Ectodermal cell (in vitro differentiated cells): Measurements from ENCODE around the gene IPO7.

Source experiments
- H3K27ac ChIP-seq: 2 replicates; pipeline ENCODE4 v1.7.0; 2013; ENCODE audit warnings: mild to moderate bottlenecking, low read depth, low read length; ENCODE audit not compliant: insufficient read depth, poor library complexity, severe bottlenecking
- H3K27me3 ChIP-seq: 2 replicates; pipeline ENCODE4 v1.7.0; 2013; ENCODE audit warnings: mild to moderate bottlenecking, low read length; ENCODE audit not compliant: insufficient read depth, control insufficient read depth, poor library complexity, severe bottlenecking
- H3K36me3 ChIP-seq: one replicate; pipeline ENCODE4 v1.7.0; 2013; ENCODE audit warnings: low read length; ENCODE audit not compliant: control insufficient read depth, insufficient read depth
- H3K4me1 ChIP-seq: one replicate; pipeline ENCODE4 v1.7.0; 2013; ENCODE audit warnings: low read length; ENCODE audit not compliant: control insufficient read depth, insufficient read depth
- H3K4me3 ChIP-seq: 2 replicates; pipeline ENCODE4 v1.7.0; 2013; ENCODE audit warnings: low read depth, low read length, control low read depth; ENCODE audit not compliant: insufficient read depth
- H3K9me3 ChIP-seq: 2 replicates; pipeline ENCODE4 v1.7.0; 2013; ENCODE audit warnings: mild to moderate bottlenecking, low read length, moderate library complexity; ENCODE audit not compliant: control insufficient read depth
- WGBS, 2 experiments: methylation state at CpG; one replicate each; pipeline ENCODE4 v1.1.7; 2013; ENCODE audit warnings: missing lambda C conversion rate in 2 of 2; 5-methylcytosine and 5-hydroxymethylcytosine counted together

IPO7 gene

DNA sequence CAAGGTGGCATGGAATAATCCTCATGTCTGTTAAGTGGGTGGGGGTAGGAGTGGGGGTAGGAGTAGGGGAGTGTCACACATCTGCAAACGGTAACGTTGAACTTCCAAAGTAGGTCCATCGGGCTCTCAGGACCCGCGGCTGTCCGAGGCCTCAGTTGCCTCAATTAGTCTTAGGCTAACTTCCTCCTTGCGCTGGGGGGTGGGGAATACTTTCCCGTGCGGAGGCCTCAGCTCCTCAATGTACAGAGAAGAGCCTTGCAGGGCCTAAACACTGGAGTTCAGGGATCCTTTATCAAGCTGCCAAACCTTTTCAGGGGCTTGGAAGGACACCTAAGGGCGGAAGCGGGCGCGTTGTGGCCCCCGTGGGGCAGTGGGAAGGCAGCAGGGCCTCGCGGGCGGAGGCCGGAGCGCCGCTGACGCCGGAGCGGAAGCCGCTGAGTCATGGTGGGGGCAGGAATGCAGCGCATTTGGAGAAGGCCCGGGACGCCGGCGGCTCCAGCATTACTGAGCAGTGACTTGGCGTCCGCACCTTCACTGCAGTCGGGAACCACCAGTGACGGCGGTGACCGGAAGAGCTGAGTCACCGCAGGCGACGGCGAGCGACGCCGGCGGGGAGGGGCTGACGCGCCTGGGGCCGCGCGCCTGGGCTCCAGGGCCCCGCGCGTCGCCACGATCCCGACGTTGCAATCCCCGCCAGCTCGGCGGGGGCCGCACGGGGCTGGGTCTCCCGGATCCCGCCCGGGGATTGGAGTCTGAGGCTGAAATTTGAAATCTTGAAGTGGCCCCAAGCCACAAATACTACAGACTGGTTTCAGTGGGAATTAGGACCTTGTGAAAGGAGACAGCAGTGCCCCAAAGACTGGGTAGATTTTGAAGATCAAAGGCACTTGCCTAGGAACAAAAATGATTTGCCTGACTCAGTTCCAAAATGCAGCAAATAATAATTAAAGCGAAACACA lies 20.2 kb upstream of the IPO7 start:
- Histone ChIP-seq H3K4me3 (peak overlapping the region; percentile 56), H3K36me3 (no peaks in the 10 kb centered on the region), H3K27me3 (no peaks in the 10 kb centered on the region), H3K27ac (peak overlapping the region; percentile 97), H3K4me1 (peaks cover 4% of the 10 kb centered on the region), H3K9me3 (no peaks in the 10 kb centered on the region)
- WGBS, 2 experiments = 6 to 7% methylated on average over 64 of the region's 64 CpGs

DNA sequence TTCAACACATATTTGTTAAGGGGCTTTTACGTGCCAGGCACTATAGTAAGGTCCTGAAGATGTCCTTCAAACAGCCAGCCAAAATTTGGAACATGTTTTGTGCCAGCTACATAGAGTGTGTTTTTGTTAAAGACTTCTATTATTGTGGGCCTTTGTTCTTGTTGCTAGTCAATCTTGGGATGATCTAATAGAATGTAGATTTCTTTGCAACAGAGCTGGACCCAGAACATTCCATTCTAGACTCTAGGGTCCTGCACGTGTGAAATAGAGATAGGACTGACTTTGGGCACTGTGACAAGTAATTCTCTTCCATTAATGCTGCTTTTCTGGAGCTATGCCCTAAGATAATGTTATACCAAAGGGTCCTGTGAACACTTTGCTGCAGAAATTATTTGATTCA lies 16.9 kb upstream of the IPO7 start:
- Histone ChIP-seq H3K4me3 (no peak overlapping the region), H3K4me1 (peaks cover 4% of the 10 kb centered on the region), H3K9me3 (no peaks in the 10 kb centered on the region), H3K27me3 (no peaks in the 10 kb centered on the region), H3K27ac (no peak overlapping the region), H3K36me3 (no peaks in the 10 kb centered on the region)
- WGBS, 2 experiments = 80 to 85% methylated on average over 2 of the region's 2 CpGs

DNA sequence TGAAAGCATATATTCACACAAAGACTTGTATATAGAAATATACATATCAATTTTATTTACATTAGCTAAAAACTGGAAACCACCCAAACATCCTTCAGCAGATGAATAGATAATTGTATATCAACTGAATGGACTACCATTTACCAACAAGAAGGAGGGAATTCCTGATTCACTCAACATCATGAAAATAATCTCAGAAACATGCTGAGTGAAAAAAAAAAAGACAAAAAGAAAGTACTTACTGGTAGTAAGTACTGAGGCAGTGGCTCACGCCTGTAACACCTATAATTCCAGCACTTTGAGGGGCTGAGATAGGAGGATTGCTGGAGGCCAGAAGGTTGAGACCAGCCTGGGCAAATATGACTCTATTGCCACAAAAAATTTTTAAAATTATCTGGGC lies 7.4 kb upstream of the IPO7 start:
- no peak overlapping the region for H3K4me3 ChIP-seq
- WGBS, 2 experiments = 93 to 94% methylated on average over 1 of the region's 1 CpG
- no peaks in the 10 kb centered on the region for H3K36me3 ChIP-seq
- no peaks in the 10 kb centered on the region for H3K27me3 ChIP-seq
- no peaks in the 10 kb centered on the region for H3K9me3 ChIP-seq
- no peaks in the 10 kb centered on the region for H3K4me1 ChIP-seq
- no peak overlapping the region for H3K27ac ChIP-seq

DNA sequence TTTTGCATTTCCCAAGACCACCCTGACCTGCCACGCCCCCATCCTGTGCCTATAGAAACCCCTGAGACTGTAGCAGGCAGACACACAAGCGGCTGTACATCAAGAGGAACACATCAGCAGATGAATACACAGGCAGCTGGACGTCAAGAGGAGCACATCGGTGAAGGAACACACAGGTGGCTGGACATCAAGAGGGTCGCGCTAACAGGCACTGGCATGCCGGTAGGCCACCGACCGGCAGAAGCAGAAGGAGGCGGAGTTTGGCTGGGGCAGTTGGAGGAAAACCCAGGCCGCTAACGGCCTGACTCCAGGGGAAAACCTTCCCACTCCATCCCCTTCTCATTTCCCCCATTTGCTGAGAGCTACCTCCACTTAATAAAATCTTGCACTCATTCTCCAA lies 5.4 kb upstream of the IPO7 start:
- Histone ChIP-seq H3K27ac (no peak overlapping the region), H3K9me3 (no peaks in the 10 kb centered on the region), H3K4me1 (no peaks in the 10 kb centered on the region), H3K36me3 (no peaks in the 10 kb centered on the region), H3K4me3 (no peak overlapping the region), H3K27me3 (no peaks in the 10 kb centered on the region)
- WGBS, 2 experiments = 81 to 84% methylated on average over 12 of the region's 12 CpGs

DNA sequence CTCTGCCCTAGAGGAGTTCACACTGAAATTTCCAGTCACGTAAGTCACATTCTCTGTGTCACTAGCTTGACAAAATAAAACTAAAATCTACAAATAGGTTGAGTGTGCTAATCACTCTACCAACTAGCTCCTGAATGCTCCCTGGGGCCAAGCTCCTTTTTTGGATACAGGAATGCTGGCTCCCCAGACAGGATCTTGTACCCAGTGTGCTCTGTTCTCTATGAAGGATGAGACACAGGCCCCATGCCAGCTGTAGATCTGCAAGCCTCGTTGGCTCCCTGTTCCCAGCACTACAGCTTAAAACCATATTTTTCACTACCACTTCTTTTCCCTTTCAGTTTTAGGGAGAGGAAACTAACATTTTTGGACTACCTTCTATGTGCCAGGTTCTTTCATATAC lies 3.7 kb upstream of the IPO7 start:
- H3K4me1 ChIP-seq = peaks cover 2% of the 10 kb centered on the region
- 64% methylated on average over 2 of the region's 2 CpGs for WGBS, 2 experiments
- no peaks in the 10 kb centered on the region for H3K27me3 ChIP-seq
- H3K36me3 ChIP-seq = no peaks in the 10 kb centered on the region
- H3K27ac ChIP-seq = no peak overlapping the region
- H3K4me3 ChIP-seq = no peak overlapping the region
- no peaks in the 10 kb centered on the region for H3K9me3 ChIP-seq

DNA sequence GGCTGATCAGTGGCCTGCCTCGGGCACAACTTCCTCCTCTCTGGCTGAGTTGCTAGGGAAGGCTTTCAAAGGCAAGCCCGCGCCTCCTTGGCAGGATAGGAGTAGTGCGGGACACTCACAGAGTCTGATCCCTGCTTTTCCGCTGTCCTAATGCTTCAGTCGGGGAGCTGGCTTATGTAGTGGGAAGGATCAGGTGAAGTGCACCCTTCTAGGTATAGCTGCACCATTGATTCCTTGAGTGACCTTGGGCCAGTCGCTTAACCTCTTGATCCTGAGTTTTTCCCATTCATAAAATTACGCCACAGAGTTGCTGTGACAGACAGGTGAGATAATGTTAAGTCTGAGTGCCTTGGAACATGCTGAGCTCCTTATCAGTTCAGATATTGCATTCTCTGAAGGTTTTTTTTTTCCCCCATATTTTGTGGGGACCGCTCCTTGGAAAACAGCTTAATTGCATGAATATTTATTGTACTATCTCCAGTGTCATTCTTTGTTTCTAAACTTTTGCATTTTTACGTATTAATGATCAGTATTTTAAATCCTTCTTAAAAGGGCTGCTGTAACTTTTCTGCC lies 961 bp downstream of the IPO7 start:
- no peaks in the 10 kb centered on the region for H3K27me3 ChIP-seq
- no peaks in the 10 kb centered on the region for H3K9me3 ChIP-seq
- peak overlapping the region; percentile 91 for H3K27ac ChIP-seq
- peaks cover 11% of the 10 kb centered on the region for H3K4me1 ChIP-seq
- 2 to 7% methylated on average over 7 to 9 of the region's 10 CpGs for WGBS, 2 experiments
- H3K4me3 ChIP-seq = peak overlapping the region; percentile 86
- H3K36me3 ChIP-seq = no peaks in the 10 kb centered on the region

DNA sequence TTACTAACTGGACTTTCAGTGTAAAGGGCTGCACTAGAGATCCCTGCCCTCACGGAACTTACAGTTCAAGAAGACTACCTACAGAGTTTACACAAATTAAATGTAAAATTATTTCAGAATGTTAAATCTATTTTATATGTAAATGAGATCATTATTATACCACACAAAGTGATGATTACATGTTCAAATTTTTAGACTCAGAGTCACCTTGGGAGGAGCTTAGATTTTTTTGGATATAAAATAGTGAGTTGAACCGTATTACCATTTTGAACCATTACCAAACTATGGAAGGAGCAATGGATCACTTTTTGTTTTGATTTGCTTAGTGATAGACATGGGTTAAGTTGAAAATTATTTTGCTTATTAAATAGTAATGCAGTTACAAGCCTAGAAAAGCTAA lies 1.6 kb downstream of the IPO7 start:
- no peaks in the 10 kb centered on the region for H3K9me3 ChIP-seq
- H3K4me1 ChIP-seq = peaks cover 11% of the 10 kb centered on the region
- H3K27me3 ChIP-seq = no peaks in the 10 kb centered on the region
- peak overlapping the region; percentile 86 for H3K4me3 ChIP-seq
- WGBS, 2 experiments = 93 to 100% methylated on average over 1 of the region's 2 CpGs
- no peaks in the 10 kb centered on the region for H3K36me3 ChIP-seq
- H3K27ac ChIP-seq = no peak overlapping the region

DNA sequence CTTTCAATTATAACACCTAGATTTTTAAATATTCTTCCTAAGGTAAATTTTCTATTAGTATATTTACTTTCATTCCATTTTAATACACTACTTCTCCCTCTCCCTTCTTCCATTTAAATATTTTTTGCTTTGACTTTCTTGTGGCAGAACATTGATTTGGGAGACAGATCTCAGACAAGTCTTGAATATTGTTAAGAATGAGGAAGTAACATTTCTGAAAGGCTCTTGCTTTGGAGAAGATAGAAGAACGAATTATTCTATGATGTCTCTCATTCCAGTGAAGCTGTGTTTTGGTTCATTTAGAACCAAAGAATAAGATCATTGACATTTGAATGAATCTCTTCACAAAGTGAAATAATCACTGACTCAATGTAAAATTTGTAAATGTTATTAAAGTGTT lies 2.4 kb downstream of the IPO7 start:
- H3K36me3 ChIP-seq = no peaks in the 10 kb centered on the region
- H3K4me1 ChIP-seq = peaks cover 11% of the 10 kb centered on the region
- H3K27me3 ChIP-seq = no peaks in the 10 kb centered on the region
- 87 to 91% methylated on average over 1 of the region's 1 CpG for WGBS, 2 experiments
- H3K27ac ChIP-seq = no peak overlapping the region
- H3K4me3 ChIP-seq = no peak overlapping the region
- H3K9me3 ChIP-seq = no peaks in the 10 kb centered on the region

DNA sequence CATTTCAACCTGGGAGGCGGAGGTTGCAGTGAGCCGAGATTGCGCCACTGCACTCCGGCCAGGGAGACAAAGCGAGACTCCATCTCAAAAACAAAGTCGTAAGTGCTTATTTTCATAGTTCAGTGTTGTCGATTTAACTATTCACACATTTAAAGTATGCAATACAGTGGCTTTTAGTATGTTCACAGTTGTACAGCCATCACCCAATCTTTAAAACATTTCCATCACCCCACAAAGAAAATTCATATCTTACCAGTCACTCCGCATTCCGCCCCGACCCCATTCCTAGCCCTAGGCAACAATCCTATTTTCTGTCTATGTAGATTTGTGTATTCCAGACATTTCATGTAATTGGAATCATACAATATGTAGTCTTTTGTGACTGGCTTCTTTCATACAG lies 11.9 kb downstream of the IPO7 start:
- H3K36me3 ChIP-seq = peaks cover 7% of the 10 kb centered on the region
- 93 to 97% methylated on average over 10 of the region's 10 CpGs for WGBS, 2 experiments

DNA sequence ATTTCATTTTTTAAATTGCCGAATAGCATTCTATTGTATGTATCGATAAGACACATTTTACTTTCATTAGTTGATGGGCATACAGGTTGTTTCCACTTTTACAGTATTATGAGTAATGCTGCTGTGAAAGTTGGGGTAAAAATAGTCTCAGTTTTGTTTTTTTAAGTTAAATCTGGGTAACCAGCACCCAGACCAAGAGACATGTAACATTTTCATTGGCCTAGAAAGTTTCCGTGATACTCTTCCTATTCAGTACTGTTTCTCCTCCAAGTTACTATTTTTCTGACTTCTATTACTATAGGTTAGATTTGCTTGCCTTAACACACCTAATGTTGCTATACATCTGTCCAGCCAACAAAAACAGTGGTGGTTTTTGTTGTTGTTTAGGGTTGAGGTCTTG lies 12.3 kb downstream of the IPO7 start:
- 83 to 100% methylated on average over 1 to 3 of the region's 3 CpGs for WGBS, 2 experiments
- Histone ChIP-seq H3K27ac (no peak overlapping the region), H3K36me3 (peaks cover 7% of the 10 kb centered on the region), H3K9me3 (no peaks in the 10 kb centered on the region), H3K4me3 (no peak overlapping the region), H3K4me1 (no peaks in the 10 kb centered on the region), H3K27me3 (no peaks in the 10 kb centered on the region)

More for the DNA sequence above, 11.9 kb downstream of the IPO7 start:
- Histone ChIP-seq H3K27me3 (no peaks in the 10 kb centered on the region), H3K4me1 (no peaks in the 10 kb centered on the region), H3K27ac (no peak overlapping the region), H3K9me3 (no peaks in the 10 kb centered on the region), H3K4me3 (no peak overlapping the region)
